ENCODE data around the gene ADCY10. TPM values are rescaled to one million over a fixed set of nuclear protein-coding genes. Genes with fewer than 3 reads are reported as not detected.
"Not testable (repeated sequence)": the region's sequence is repeated elsewhere in the genome, so short reads cannot be mapped to it uniquely, and the experiment has no call there.

The ADCY10 gene
- total RNA-seq, 1 donor from 2014 or later: not detected

DNA sequence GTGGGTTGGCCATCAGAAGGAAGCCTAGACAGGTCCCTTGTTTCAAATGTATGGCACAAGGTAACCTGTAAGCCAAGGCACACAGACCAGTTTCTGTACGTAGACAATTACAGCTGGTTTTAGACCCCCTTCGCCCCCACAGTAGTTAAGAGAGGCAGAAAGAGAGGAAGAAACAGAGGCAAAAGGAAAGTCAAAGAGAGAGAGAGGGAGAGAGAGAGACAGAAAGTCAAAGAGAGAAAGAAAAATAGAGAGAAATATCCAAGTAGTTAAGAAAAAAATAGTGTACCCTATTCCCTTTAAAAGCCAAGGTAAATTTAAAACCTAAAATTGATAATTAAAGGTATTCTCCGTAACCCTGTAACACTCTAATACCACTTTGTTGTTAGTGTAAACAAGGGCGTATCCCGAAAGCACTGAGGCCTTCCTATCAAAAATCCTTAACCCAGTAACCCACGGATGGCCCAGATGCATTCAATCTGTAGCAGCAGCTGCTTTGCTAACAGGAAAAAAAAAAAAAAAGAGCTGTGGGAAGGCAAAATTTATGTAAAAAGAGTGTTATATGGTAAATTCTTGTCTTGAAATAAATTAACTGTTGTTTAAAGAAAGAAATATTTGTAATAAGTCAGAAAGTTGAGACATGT lies 49.4 kb downstream of the ADCY10 start:
- Mint-ChIP-seq H3K36me3 (ENCODE audit: low read depth) (no peaks in the 10 kb centered on the region), H3K9me3 (peaks cover 15% of the 10 kb centered on the region), H3K27me3 (ENCODE audit: low read depth) (no peaks in the 10 kb centered on the region), H3K4me3 (no peak overlapping the region), H3K27ac (ENCODE audit: unreplicated experiment) (no peak overlapping the region), H3K4me1 (peaks cover 10% of the 10 kb centered on the region)
- TF ChIP-seq, protein P1, sequence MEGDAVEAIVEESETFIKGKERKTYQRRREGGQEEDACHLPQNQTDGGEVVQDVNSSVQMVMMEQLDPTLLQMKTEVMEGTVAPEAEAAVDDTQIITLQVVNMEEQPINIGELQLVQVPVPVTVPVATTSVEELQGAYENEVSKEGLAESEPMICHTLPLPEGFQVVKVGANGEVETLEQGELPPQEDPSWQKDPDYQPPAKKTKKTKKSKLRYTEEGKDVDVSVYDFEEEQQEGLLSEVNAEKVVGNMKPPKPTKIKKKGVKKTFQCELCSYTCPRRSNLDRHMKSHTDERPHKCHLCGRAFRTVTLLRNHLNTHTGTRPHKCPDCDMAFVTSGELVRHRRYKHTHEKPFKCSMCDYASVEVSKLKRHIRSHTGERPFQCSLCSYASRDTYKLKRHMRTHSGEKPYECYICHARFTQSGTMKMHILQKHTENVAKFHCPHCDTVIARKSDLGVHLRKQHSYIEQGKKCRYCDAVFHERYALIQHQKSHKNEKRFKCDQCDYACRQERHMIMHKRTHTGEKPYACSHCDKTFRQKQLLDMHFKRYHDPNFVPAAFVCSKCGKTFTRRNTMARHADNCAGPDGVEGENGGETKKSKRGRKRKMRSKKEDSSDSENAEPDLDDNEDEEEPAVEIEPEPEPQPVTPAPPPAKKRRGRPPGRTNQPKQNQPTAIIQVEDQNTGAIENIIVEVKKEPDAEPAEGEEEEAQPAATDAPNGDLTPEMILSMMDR (conservative IDR thresholded peaks at IDR 0.05): no peak
- no peak for DNase-seq (ENCODE audit: low read depth, low spot score)

DNA sequence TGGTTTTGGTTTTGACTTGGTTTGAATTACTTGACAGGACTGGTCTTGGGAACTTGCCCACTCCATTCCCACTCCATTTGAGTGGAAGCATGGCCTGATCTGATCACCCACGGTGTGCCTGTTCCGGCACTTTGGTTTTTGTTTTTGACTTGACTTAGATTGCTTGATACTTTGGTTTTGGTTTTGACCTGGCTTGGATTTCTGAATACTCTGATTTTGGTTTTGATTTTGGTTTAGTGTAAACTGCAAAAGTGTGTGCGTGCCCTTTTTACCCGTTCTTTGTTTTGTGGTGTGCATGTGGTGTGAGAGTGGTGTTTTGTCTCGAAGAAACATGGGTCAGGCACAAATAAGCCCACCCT lies 50.0 kb downstream of the ADCY10 start:
- no peak overlapping the region for H3K27ac Mint-ChIP-seq (ENCODE audit: unreplicated experiment)
- no peaks in the 10 kb centered on the region for H3K36me3 Mint-ChIP-seq (ENCODE audit: low read depth)
- H3K27me3 Mint-ChIP-seq (ENCODE audit: low read depth): no peaks in the 10 kb centered on the region
- no peak for DNase-seq (ENCODE audit: low read depth, low spot score)
- H3K9me3 Mint-ChIP-seq: peaks cover 15% of the 10 kb centered on the region
- no peak overlapping the region for H3K4me3 Mint-ChIP-seq
- H3K4me1 Mint-ChIP-seq: peaks cover 10% of the 10 kb centered on the region
- TF ChIP-seq, protein P1 (conservative IDR thresholded peaks at IDR 0.05): no peak

DNA sequence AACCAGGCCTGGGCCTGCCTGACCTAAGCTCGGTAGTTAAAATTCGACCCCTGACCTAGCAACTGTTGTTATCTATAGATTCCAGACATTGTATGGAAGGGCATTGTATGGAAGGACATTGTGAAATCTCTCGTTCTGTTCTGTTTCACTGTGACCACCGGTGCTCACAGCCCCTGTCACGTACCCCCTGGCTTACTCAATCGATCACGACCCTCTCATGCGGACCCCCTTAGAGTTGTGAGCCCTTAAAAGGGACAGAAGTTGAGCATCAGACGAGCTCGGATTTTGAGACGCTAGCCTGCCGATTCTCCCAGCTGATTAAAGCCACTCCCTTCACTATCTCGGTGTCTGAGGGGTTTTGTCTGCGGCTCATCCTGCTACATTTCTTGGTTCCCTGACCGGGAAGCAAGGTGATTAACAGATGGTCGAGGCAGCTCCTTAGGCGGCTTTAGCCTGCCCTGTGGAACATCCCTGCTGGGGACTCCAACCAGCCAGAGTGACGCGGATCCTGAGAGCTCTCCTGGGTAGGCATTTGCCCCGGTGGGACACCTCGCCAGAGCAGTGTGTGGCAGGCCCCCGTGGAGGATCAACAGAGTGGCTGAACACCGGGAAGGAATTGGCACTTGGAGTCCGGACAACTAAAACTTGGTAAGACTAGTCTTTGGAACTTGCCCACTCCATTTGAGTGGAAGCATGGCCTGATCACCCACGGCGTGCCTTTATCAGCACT lies 50.6 kb downstream of the ADCY10 start:
- H3K9me3 Mint-ChIP-seq: peaks cover 15% of the 10 kb centered on the region
- H3K27ac Mint-ChIP-seq (ENCODE audit: unreplicated experiment); H3K4me3 Mint-ChIP-seq; H3K27me3 Mint-ChIP-seq (ENCODE audit: low read depth); DNase-seq (ENCODE audit: low read depth, low spot score); H3K36me3 Mint-ChIP-seq (ENCODE audit: low read depth): not testable (repeated sequence)
- peaks cover 10% of the 10 kb centered on the region for H3K4me1 Mint-ChIP-seq

DNA sequence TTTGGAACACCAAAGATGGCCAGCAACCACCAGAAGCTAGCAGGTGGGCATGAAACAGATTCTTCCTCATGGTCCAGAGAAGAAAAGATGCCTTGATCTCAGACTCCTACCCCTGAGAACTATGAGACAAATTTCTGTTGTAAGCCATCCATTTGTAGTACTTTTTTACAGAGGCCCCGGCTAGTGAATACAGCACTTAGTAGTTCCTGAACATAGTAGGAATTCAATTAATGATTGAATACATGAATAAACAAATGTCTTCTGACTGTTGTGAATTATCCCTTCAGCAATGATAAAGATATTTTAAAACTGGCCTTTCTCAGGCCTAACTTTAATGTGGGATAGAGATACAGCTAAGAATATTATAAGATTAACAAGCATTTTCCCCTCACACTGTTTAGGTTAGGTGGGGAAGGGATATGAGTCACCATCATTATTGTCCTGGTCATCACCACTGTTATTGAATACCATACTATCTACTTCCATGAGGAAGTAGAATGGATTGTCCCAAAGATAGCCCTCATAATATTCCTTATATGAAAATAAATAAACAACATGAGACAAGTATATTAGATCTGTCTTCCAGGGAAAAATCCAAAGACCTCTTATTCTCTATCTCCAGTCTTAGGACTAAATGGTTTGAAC lies 51.4 kb downstream of the ADCY10 start:
- no peaks in the 10 kb centered on the region for H3K27me3 Mint-ChIP-seq (ENCODE audit: low read depth)
- H3K4me3 Mint-ChIP-seq: no peak overlapping the region
- DNase-seq (ENCODE audit: low read depth, low spot score): no peak
- peaks cover 10% of the 10 kb centered on the region for H3K4me1 Mint-ChIP-seq
- TF ChIP-seq, protein P1 (conservative IDR thresholded peaks at IDR 0.05): no peak
- H3K27ac Mint-ChIP-seq (ENCODE audit: unreplicated experiment): no peak overlapping the region
- H3K9me3 Mint-ChIP-seq: peaks cover 15% of the 10 kb centered on the region
- H3K36me3 Mint-ChIP-seq (ENCODE audit: low read depth): no peaks in the 10 kb centered on the region

DNA sequence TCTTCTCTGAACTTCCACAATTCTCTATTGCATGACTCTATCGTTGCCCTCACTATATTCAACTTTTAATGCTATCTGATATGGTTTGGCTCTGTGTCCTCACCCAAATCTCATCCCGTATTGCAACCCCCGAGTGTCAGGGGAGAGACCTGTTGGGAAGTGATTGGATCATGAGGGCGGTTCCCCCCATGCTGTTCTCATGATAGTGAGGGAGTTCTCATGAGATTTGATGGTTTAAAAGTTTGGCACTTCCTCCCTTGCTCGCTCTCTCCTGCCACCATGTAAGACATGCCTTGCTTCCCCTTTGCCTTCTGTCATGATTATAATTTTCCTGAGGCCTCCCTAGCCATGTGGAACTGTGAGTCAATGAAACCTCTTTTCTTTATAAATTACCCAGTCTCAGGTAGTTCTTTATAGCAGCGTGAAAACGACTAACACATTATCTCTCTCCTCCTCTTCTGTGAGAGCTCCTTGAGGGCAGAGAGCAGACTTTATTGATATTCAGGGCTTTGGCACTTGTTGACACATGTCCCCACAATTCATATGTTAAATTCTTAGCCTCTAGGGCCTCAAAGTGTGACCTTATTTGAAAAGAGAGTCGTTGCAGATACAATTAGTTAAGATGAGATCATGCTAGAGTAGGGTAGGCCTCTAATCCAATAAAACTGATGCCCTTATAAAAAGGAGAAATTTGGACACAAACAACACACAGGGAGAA lies 52.1 kb downstream of the ADCY10 start:
- H3K27me3 Mint-ChIP-seq (ENCODE audit: low read depth): no peaks in the 10 kb centered on the region
- H3K4me3 Mint-ChIP-seq: no peak overlapping the region
- TF ChIP-seq, protein P1 (conservative IDR thresholded peaks at IDR 0.05): no peak
- H3K27ac Mint-ChIP-seq (ENCODE audit: unreplicated experiment): no peak overlapping the region
- H3K36me3 Mint-ChIP-seq (ENCODE audit: low read depth): no peaks in the 10 kb centered on the region
- peaks cover 15% of the 10 kb centered on the region for H3K9me3 Mint-ChIP-seq
- peaks cover 10% of the 10 kb centered on the region for H3K4me1 Mint-ChIP-seq
- DNase-seq (ENCODE audit: low read depth, low spot score): no peak

Measured in neural crest cell (in vitro differentiated cells).